NCI-H748 (cell line): Measurements from ENCODE around the gene BANP.
A peak's percentile ranks its signal among the peaks of the same experiment; 100 is the strongest.
"Not testable (repeated sequence)": the region's sequence is repeated elsewhere in the genome, so short reads cannot be mapped to it uniquely, and the experiment has no call there.

Experiments used
- DNase-seq: peaks from one replicate; lab custom pipeline; 2025; ENCODE audit not compliant: unreplicated experiment; lab: John Stamatoyannopoulos, UW

The BANP gene

GRCh38 chr16:88077328-88078108 is 126.3 kb downstream of the BANP start:
- no peak for DNase-seq

- DNase-seq = no peak
Observed at GRCh38 chr16:88078111-88078775, 127.0 kb downstream of the BANP start.

DNA sequence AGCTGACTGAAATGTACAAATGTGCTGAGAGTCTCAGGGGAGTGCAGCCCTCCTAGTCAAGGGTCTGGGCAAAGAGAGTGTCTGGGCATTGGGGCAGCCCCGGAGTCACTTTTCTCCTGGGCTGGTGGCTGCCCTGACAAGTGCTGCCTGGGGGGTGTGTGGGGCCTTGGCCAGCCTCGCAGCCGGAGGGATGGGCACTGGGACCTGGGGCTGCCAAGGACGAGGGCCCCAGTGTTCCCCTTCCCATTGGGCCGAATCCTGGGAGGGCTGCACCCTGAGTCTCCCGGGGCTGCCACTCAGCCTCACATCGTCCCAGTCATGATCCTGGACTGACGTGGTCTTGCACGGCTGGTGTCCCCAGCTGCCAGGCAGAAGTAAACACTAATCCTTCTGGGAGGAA is 132.3 kb downstream of the BANP start:
- DNase-seq = no peak

- no peak for DNase-seq
Observed at GRCh38 chr16:88084881-88085280, 133.6 kb downstream of the BANP start.

DNA sequence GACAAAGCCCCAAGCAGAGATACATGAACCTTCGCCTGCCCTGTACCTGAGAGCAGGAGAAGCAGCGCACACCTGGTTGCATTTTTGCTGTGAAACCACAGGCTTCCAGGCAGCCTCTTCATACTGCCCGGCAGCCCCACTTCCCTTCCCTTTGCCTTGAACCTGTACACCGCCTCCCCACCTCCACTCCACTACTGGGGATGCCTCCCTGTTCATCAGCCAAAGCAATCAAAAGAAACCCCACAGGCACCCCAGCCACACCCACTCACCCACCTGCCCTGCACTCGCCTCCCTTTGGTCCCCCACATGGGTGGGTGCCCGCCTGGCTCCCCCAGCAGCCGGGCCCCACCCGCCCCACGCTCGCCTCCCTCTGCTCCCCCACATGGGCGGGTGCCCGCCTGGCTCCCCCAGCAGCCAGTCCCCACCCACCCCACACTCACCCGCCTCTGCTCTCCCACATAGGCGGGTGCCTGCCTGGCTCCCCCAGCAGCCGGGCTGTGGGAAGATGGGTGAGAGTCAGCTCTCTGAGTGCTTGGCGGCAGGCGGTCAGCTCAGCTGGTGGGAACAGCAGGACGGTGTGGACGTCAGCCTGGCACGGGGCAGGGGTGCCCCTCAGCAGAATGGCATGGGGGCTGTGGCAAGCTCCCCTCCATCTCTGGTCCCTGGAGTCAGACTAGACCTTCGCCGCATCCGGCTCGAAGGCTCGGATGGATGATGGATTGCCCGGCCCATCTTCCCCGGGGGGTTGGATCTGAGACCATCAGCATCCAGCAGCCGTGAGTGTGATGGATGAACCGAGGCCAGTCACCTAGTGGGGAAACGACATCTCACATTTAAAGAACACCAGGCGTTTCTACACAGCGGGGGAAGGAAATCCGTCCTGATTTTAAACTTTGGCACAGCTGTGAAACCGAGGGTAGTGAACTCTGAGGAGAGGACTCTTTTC is 135.6 kb downstream of the BANP start:
- DNase-seq = no peak

DNA sequence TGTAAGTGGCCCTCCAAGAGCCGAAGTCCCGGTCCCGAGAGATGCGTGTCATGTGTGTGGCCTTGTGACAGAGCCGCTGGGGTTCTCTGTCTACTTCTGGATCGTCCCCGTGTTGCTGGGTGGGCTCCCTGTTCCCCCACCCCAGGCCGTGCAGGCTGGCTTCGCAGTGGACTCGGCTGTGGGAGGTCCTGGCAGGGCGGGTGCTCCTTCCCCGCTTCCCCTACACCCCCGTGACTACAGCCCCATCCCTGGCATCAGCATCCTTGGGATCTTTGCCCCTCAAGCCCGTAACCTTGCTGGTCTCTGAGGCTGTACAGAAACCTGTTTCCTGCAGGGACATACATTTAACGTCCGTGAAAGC is 136.3 kb downstream of the BANP start:
- DNase-seq = no peak

- no peak for DNase-seq
Observed at GRCh38 chr16:88088161-88088581, 136.9 kb downstream of the BANP start.

DNA sequence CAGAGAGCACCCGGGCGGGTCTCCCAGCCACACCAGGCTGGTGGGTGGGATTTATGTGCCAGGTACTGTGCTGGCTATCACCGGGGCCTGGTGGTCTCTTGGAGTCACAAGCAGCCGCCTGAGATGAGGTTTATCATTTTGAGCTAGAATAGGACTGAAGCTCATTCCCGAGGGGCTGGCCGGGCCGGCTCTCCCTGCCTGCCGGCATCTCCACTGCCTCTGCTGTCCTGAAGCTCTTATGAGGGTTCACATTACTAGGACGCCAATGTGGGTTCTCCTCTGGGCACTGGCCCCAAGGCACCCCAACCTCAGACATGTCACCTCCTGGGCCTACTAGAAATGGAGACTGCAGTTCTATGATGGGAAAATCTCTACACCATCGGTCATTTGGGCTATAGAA is 137.4 kb downstream of the BANP start:
- not testable (repeated sequence) for DNase-seq

DNA sequence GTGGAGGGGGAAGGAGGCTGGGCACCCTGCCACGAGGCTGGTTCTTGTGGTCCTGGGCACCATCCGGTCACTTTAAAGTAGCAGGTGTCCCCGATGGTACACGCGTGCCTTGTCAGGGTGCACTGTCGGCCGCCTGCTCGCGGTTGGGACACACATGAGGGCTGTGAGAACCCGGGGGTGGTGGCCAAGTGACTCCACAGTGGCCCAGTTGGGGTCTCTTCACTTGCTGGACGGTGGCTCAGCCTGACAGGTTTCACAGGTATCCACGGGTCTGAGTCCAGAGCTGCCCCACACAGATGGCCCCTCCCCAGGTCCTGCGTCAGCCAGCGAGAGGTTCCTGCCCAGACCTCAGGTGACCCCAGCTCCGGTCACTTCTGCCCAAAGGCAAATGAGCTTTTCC is 137.8 kb downstream of the BANP start:
- not testable (repeated sequence) for DNase-seq

- not testable (repeated sequence) for DNase-seq
Observed at GRCh38 chr16:88089632-88090376, 138.6 kb downstream of the BANP start.

DNA sequence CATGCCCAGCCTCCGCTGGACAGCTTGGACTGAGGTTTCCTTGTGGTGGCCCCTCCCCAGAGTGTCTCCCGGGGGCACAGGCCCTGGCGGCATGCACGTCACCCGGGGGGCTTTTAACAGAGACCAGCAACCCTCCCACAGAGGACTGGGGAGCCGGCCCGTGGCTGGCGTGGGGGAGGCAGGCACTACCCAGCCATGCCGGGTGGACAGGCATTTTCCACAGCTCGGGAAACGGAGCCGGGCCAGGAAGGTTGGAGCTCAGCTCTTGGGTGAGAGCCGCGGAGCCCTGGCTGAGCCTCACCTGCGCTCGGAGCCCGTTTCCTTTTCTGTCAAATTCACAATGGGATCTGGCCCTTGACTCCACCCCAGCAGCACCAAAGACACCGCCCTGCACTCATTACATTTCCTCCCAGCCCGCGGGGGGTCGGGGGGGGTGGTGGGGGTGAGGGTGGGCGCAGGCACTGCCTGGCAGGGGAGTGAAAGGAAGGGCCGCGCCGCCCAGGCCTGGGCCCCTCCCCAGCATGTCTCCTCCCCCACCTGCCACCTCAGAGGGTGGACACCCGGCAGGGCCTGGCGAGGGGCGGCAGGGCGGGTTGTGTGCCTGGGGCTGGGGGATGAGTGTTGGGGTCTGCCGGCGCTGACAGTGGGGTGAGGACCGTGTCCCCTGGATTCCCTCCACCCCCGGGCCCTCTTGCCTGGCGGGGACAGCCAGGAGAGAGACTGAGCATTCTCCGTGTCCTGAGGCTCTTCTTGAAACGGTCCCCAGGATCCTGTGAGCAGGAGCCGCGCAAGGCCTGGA is 139.3 kb downstream of the BANP start:
- not testable (repeated sequence) for DNase-seq

- DNase-seq = not testable (repeated sequence)
Observed at GRCh38 chr16:88091221-88091971, 140.2 kb downstream of the BANP start.

GRCh38 chr16:88091972-88092302 is 140.7 kb downstream of the BANP start:
- DNase-seq = not testable (repeated sequence)

- DNase-seq = peak; percentile 17
Observed at GRCh38 chr16:88092791-88093555, 141.7 kb downstream of the BANP start.

DNA sequence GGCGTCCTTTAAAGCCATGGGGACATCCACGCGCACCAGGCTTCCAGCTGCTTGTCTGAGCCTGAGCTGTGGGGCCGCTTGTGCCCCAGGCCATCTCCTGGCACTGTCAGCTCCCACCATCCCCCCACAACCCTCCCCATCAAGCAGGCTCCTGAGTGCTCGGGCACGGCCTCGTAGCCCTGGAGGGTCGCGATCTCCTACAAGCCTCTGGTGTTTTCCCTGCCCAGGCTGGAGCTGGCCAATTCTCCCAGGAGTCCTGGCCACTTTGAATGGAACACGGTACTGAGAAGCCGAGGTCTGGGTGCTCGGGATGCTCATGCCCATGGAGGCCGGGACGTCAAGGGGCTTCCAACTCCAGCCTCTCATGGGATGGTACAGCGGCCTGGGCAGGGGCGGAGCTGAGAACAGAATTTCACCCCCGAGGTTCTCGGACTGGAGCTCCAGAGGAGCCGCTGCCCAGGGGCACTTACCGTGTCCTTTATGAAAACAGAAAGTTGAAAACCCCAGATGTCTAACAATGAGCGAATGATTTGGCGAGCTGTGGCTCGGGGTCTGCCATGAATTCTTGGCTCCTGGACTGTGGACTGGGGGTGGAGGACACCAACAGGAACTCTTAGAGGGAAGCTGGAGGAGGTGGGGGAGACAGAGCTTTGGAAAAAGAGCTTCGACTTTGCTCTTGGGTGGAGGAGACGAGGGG is 142.5 kb downstream of the BANP start:
- DNase-seq = not testable (repeated sequence)

DNA sequence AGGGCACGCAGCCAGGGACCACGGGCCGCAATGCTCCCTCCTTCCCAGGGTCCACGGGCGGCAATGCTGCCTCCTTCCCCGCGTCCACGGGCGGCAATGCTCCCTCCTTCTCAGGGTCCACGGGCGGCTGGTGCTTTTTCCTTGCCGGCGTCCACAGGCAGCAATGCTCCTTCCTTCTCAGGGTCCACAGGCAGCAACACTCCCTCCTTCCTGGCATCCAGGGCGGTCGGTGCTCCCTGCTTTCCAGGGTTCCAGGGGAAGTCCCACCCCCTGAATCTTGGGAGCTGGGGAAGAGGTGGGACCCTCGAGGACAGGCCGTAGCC is 143.0 kb downstream of the BANP start:
- not testable (repeated sequence) for DNase-seq

DNA sequence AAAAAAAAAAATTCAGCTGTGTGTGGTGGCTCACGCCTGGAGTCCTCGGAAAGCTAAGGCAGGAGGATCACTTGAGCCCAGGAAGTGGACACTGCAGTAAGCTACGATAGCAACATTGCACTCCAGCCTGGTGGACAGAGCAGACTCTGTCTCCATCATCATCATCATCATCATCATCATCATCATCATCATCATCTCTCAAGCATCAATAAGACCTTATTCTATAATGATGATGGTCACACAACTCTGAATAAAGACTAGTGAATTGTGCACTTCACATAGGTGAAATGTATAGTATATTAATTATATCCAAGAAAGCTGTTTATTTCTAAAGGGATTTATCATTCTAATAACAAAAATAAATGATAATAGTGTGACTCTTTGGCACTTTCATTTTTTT is 143.7 kb downstream of the BANP start:
- DNase-seq = not testable (repeated sequence)

- not testable (repeated sequence) for DNase-seq
Observed at GRCh38 chr16:88096659-88097058, 145.4 kb downstream of the BANP start.
